Activated T-cell treated with anti-CD3 and anti-CD28 coated beads for 4 hours (primary cell): Measurements from ENCODE around the gene RXRA.
A peak's percentile ranks its signal among the peaks of the same experiment; 100 is the strongest.

ENCODE experiments used
- DNase-seq: peaks from one replicate; pipeline ENCODE4 v3.0.0-alpha.2; 2020

Gene RXRA

GRCh38 chr9:134325813-134326723 lies at the start of gene RXRA:
Gene RXRA, plus strand, starts transcription at chr9:134326455. Its CDS starts 177 bp downstream, at chr9:134326632.
- peak; percentile 72 for DNase-seq

DNA sequence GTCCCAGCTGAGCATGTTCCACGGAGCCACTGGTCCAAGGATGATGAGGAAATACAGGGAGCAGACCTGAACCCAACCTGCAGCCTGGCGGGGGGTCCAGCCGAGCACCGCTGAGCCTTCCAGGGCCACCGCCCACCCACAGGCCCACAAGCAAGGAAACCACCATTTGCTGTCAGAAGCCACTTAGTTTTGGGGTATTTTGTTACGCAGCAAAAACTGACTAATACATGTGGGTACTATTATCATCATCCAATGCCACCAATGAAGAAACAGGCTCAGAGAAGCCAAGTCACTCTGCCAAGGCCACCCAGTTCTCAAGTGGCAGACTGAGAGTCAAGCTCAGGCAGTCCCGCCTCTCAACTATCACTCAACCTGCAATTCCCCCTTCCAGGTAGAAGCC lies 48.0 kb upstream of the RXRA start:
- no peak for DNase-seq

DNA sequence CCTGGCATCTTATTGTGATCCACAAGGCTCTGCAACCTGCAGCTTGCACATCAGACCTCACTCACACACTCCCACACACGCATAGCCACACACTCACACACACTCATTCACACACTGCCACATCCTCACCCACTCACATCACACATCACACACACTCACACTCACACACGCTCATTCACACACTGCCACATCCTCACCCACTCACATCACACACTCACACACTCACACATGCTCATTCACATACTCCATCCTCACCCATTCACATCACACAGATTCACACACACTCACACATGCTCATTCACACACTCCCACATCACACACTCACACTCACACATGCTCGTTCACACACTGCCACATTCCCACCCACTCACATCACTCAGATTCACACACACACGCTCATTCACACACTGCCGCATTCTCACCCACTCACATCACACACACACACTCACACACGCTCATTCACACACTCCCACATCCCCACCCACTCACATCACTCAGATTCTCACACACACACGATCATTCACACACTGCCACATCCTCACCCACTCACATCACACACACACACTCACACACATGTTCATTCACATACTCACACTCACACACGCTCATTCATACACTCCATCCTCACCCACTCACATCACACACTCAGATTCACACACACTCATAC lies 47.1 kb upstream of the RXRA start:
- DNase-seq: no peak

DNA sequence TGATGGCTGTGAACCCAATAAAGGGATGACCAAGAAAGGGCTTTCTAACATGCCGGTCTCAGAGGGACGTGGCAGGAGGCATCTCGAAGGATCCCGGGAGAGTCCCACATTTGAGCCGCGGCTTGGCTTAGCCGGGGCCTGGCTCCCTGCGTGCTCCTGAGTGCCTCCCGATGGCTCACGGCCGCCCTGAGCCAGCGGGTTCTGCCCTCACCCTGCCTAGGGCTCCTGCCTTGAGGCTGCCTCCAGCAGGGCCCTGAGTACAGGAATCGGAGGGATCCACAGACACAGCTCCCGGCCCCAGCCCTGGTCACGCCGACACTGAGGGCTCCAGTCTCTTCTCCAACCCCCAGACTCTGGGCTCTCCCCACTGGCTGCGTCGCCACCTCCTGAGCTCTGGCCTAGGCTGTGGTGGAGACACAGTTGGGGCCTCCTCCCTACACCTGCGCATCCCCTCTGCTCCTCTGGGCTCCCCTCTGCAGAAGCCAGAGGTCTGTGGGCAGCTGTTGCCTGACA lies 44.1 kb upstream of the RXRA start:
- no peak for DNase-seq

GRCh38 chr9:134283111-134283515 lies 43.1 kb upstream of the RXRA start:
- no peak for DNase-seq

DNA sequence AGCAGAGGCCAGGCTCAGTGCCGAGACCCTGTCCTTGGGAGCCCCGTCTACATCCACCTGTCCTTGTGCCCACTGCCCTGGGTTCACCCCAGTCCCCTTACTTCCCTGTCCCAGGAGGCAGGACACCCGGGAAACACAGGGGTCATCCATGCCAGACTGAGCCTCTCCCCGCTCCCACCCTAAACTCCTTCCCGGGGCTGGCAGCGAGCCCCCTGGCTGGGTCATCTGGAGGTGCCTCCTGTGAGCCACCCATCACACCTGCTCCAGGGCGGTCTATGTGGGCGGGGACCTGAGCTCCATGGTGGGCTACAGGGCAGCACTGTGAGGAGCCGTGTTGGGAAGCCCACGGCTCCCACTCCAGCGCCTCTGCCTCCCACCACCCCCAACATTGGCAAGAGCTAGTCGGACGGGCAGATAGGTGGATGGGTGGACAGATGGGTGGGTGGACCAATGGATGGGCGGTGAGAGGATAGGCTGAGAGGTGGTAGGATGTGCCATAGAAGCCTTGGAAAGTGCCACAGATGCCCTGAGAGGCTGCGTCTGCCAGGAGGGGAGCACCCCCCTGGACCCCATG lies 42.5 kb upstream of the RXRA start:
- no peak for DNase-seq

DNA sequence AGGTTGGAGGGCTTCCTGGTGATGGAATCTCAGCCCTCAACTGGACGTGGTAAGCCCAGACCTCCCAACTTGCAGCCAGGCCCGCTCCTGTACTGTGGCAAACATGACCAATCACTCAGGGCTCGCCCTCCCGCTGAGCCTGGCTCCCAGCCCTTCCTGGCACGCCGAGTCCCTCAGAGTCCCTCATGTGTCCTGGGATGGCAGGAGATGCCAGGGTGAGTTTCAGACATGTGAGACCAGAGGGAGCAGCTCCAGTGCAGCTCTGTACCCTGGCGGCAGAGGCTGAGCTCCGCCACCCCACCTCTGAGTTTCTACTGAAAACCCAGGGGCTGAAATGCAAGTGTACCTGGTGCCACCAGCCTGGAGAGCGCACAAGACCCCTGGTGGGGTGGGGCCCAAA lies 42.0 kb upstream of the RXRA start:
- no peak for DNase-seq

DNA sequence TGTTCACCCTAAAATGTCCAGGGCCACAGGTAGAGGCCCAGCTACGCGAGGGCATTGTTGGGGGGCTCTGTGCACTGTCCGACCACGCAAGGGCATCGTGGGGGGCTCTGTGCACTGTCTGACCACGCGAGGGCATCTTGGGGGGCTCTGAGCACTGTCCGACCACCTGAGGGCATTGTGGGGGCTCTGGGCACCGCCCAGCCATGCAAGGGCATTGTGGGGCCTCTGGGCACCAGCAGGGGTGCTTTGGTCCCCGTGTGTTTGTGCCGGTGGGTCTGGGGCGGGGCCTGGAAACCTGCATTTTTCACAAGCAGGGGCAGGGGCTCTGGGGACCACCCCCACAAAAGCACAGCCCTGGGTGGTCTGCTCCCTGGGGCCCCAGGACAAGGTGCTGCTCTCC lies 41.5 kb upstream of the RXRA start:
- DNase-seq: no peak

- DNase-seq: no peak
These were observed 40.9 kb upstream of the RXRA start for GRCh38 chr9:134285215-134285845.

- no peak for DNase-seq
These were observed 39.6 kb upstream of the RXRA start for GRCh38 chr9:134286471-134287245.

DNA sequence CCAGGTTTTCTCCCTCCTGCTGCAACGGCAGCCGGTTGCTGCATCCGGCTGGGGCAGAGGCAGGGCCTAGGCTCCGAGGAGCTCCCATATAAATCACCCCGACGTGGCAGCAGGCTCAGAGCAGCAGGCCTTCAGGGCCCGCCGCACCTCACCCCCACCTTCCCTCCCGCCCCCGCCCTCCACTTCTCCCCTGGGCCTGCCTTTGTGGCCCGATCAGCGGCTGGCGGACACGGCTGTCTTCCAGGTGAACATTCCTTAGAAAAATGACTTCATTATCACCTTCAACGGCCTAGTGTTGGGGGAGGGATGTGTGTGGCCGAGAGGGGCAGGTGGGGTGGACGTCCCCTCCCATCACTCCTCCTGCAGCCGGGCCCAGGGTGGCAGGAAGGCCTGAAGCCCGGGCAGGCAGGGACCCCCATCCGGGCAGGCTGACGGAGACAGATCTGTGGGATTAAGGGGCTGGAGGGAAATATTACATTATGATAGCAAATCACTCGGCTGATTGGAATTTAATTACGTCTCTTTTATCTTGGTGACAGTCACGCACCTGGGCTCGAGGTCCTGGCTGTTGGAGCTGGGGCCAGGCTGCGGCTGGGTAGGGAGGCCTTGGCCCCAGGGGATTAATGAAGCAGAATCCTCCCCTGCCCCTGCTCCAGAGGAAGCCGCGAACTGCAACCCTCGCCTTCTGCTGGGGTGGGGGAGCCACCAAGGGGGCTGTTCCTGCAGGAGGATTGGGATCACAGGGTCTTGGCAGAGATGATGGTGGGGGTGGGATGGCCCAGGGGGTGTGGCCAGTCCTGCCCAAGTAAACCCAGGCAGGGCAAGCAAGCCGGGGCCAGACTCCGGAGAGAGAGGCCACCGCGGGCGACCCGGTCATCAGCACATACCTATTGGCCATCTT lies 38.4 kb upstream of the RXRA start:
- no peak for DNase-seq

- DNase-seq: no peak
These were observed 37.5 kb upstream of the RXRA start for GRCh38 chr9:134288746-134289145.

DNA sequence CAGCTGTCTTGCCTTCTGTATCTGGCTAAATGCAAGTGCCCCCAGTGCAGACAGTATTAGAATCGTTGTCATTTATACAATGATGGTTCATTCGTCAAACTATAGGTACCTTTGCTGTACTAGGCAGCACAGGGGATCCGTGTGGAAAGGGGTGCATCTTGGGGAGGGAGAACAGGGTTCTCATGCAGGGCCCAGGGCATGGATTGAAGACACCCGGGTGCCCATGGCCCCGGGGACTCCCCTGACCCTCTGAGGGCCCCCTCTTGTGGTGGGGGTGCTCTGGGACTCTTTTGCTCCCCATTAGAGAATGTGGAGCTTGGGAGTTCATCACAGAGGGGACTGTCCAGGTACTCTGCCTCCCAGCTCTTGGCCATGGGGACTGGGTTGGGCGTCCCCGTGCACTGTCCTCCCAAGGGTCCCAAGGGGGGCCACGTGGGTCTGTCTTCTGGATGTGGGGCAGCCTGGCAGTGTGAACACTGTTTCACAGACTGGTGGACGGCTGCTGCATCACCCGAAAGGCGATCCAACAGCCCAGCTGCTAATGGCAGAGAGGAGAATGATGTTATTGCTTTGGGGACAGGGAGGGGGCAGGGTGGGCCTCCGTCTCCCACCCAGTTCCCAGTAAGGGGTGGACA lies 36.9 kb upstream of the RXRA start:
- no peak for DNase-seq

DNA sequence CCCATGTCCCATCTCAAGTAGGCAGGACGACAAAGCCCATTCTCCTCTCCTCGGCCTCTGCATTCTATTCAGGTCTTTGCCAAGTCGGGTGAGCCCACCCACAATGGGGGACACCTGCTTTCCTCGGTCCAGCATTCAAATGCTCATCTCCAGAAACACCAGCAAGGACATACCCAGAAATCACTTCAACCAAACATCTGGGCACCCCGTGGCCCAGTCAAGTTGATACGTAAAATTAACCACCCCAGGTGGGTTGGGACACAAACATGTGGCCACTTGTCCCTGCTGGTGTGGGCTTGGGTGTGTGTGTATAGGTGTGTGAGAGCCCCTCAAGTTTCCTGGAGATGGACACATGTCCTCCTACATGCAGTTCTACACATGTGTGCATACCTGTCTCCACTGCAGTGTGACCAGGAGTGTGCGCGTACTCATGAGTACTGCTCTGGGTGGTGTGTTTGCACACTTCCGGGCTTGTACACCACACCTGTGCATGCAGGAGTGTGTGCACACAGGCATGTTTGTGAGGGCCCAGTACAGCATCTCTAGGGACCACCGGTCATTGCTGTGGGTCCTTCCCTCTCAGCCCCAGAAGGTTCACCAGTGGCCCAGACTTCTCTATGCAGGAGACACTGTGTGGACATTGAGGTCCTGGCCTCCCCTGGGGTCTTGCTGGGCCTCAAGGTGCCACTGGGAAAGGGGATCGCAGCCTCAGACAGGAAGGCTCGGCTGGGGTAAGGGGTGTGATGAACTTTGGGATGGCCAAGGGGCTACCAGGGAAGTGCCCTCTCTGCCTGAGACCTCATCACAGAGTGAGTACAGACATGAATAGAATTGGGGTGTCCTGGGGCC lies 35.4 kb upstream of the RXRA start:
- DNase-seq: no peak

- DNase-seq: no peak
These were observed 34.8 kb upstream of the RXRA start for GRCh38 chr9:134291452-134291881.

- DNase-seq: no peak
These were observed 34.0 kb upstream of the RXRA start for GRCh38 chr9:134291961-134292871.

- no peak for DNase-seq
These were observed 33.2 kb upstream of the RXRA start for GRCh38 chr9:134293031-134293521.

DNA sequence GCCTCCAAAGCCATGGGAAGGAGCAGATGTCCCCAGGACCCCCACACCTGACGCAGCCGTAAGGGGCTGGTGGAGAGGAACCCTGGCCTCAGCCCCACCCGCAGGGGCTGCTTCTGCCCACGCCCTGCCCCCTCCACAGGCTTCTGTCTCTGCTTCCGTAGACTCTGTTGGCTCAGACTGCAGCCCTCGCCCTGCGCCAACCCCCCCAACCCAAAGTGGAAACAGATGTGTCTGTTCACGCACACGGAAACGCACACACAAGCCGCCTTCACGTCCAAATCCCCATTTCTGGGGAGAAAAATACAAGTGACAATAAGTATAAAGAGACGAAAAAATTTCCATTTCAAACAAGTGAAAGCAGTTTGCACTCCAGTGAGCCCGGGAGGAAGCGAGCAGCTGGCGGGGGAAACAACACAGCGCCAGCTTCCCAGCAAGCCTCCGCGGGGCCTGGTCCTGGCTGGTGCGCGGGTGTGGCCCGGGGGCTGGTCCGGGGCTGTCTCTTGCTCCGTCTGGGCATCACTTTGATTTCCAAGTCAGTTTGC lies 32.6 kb upstream of the RXRA start:
- no peak for DNase-seq
